ENCODE data around the gene RAB7B.

The RAB7B gene

GRCh38 chr1:205992218-205992882 lies 10.8 kb downstream of the RAB7B start:
- TF ChIP-seq SIN3A (IDR thresholded peaks at IDR 0.05; ENCODE audit: borderline replicate concordance, insufficient read depth, low read length) (no peak), FOXP2 (optimal IDR thresholded peaks at IDR 0.05; ENCODE audit: borderline replicate concordance, extremely low read depth, extremely low read length, insufficient read depth) (no peak), POLR2AphosphoS5 (IDR thresholded peaks at IDR 0.05; ENCODE audit: low read depth, low read length) (no peak), TAF1 (IDR thresholded peaks at IDR 0.05; ENCODE audit: borderline replicate concordance, insufficient read depth, low read length) (no peak)
- TF ChIP-seq, protein P1, sequence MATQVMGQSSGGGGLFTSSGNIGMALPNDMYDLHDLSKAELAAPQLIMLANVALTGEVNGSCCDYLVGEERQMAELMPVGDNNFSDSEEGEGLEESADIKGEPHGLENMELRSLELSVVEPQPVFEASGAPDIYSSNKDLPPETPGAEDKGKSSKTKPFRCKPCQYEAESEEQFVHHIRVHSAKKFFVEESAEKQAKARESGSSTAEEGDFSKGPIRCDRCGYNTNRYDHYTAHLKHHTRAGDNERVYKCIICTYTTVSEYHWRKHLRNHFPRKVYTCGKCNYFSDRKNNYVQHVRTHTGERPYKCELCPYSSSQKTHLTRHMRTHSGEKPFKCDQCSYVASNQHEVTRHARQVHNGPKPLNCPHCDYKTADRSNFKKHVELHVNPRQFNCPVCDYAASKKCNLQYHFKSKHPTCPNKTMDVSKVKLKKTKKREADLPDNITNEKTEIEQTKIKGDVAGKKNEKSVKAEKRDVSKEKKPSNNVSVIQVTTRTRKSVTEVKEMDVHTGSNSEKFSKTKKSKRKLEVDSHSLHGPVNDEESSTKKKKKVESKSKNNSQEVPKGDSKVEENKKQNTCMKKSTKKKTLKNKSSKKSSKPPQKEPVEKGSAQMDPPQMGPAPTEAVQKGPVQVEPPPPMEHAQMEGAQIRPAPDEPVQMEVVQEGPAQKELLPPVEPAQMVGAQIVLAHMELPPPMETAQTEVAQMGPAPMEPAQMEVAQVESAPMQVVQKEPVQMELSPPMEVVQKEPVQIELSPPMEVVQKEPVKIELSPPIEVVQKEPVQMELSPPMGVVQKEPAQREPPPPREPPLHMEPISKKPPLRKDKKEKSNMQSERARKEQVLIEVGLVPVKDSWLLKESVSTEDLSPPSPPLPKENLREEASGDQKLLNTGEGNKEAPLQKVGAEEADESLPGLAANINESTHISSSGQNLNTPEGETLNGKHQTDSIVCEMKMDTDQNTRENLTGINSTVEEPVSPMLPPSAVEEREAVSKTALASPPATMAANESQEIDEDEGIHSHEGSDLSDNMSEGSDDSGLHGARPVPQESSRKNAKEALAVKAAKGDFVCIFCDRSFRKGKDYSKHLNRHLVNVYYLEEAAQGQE (IDR thresholded peaks at IDR 0.05; ENCODE audit: insufficient read depth in 1 of 2, low read depth in 2 of 2, low read length in 2 of 2), result no peak

DNA sequence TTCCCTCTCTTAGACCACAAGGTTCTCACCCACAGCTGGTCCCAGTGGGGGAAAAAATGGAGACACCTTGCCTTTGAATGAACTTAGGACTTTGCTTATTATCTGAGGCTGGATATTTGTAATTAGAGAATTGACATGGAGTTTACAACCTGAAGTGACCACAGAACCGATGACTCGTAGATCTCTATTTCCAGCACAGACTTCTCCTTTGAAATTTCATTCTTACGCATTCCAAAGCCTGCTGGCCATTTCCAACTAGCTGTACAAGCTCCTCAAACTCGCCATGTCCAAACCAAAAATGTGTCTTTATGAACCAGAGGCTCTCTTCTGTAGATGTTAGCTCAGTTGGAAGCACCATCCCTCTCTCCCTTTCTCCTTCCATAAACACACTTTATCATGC lies 12.0 kb downstream of the RAB7B start:
- TF ChIP-seq, protein P1 (IDR thresholded peaks at IDR 0.05; ENCODE audit: insufficient read depth in 1 of 2, low read depth in 2 of 2, low read length in 2 of 2), result no peak
- TF ChIP-seq TAF1 (IDR thresholded peaks at IDR 0.05; ENCODE audit: borderline replicate concordance, insufficient read depth, low read length) (no peak), POLR2AphosphoS5 (IDR thresholded peaks at IDR 0.05; ENCODE audit: low read depth, low read length) (no peak), FOXP2 (optimal IDR thresholded peaks at IDR 0.05; ENCODE audit: borderline replicate concordance, extremely low read depth, extremely low read length, insufficient read depth) (no peak), SIN3A (IDR thresholded peaks at IDR 0.05; ENCODE audit: borderline replicate concordance, insufficient read depth, low read length) (no peak)

DNA sequence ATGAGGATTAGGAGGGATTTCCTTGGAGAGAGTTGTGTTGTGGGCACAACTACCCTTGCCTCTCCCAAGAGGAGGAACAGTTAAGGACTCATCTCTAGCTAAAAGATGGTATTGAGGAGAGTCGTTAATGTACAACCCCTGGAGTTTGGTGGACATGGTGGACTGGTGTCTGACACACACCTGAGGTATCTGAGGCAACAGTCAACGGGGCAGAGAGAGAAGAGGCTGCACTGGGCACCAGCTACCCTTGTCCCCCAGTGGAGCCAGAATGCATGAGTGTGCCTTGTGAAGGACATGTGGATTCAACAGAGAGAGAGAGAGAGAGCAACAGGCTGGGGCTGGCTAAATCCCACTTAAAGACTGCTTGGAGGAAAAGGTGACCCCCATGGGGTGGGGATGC lies 13.0 kb downstream of the RAB7B start:
- TF ChIP-seq, protein P1 (IDR thresholded peaks at IDR 0.05; ENCODE audit: insufficient read depth in 1 of 2, low read depth in 2 of 2, low read length in 2 of 2), result no peak
- no peak for TF ChIP-seq FOXP2 (optimal IDR thresholded peaks at IDR 0.05; ENCODE audit: borderline replicate concordance, extremely low read depth, extremely low read length, insufficient read depth)
- no peak for TF ChIP-seq TAF1 (IDR thresholded peaks at IDR 0.05; ENCODE audit: borderline replicate concordance, insufficient read depth, low read length)
- no peak for TF ChIP-seq POLR2AphosphoS5 (IDR thresholded peaks at IDR 0.05; ENCODE audit: low read depth, low read length)
- TF ChIP-seq SIN3A (IDR thresholded peaks at IDR 0.05; ENCODE audit: borderline replicate concordance, insufficient read depth, low read length), result no peak

- TF ChIP-seq FOXP2 (optimal IDR thresholded peaks at IDR 0.05; ENCODE audit: borderline replicate concordance, extremely low read depth, extremely low read length, insufficient read depth), result no peak
- TF ChIP-seq, protein P1 (IDR thresholded peaks at IDR 0.05; ENCODE audit: insufficient read depth in 1 of 2, low read depth in 2 of 2, low read length in 2 of 2), result no peak
- no peak for TF ChIP-seq POLR2AphosphoS5 (IDR thresholded peaks at IDR 0.05; ENCODE audit: low read depth, low read length)
- TF ChIP-seq TAF1 (IDR thresholded peaks at IDR 0.05; ENCODE audit: borderline replicate concordance, insufficient read depth, low read length), result no peak
- no peak for TF ChIP-seq SIN3A (IDR thresholded peaks at IDR 0.05; ENCODE audit: borderline replicate concordance, insufficient read depth, low read length)
These were observed 13.4 kb downstream of the RAB7B start for GRCh38 chr1:205989786-205990185.
